ENCODE measurements around the gene SEMA3D. TPM values are rescaled to one million over a fixed set of nuclear protein-coding genes. Genes with fewer than 3 reads are reported as not detected.

Gene SEMA3D
- total and polyA plus RNA-seq, 2 experiments from 2014 or later = 1.5 to 7.2 TPM

DNA sequence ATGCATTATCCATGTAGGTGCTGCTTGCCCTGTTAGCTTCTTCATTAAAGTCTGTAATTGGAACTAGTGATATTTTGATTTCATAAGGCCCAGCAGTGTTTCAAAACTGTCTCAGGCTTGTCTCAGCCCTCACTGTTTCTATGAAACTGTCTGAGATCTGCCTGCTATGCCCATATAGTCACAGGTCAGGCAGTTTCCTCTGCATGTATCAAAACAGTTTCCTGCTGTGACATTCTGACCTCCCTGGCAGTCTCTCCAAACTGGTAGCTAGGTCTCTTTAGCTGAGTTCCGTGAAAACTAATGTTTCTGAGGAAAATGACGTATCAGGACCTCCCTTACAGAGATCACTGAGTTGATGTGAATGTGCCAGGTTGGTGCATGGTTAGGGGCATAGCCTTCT is 18.9 kb upstream of the SEMA3D start (continued):
- TF ChIP-seq, protein P1, sequence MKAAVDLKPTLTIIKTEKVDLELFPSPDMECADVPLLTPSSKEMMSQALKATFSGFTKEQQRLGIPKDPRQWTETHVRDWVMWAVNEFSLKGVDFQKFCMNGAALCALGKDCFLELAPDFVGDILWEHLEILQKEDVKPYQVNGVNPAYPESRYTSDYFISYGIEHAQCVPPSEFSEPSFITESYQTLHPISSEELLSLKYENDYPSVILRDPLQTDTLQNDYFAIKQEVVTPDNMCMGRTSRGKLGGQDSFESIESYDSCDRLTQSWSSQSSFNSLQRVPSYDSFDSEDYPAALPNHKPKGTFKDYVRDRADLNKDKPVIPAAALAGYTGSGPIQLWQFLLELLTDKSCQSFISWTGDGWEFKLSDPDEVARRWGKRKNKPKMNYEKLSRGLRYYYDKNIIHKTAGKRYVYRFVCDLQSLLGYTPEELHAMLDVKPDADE (IDR thresholded peaks at IDR 0.05) = no peak
- TF ChIP-seq EZH2 (IDR thresholded peaks at IDR 0.05; ENCODE audit: low read depth, unreplicated experiment) (no peak), STAT1 (IDR thresholded peaks at IDR 0.05; ENCODE audit: unreplicated experiment) (no peak), EZH2phosphoT487 (IDR thresholded peaks at IDR 0.05; ENCODE audit: unreplicated experiment) (no peak), ZNF331 (CRISPR knock-in tag; IDR thresholded peaks at IDR 0.05; ENCODE audit: low read depth) (no peak)
- TF ChIP-seq, protein P2, sequence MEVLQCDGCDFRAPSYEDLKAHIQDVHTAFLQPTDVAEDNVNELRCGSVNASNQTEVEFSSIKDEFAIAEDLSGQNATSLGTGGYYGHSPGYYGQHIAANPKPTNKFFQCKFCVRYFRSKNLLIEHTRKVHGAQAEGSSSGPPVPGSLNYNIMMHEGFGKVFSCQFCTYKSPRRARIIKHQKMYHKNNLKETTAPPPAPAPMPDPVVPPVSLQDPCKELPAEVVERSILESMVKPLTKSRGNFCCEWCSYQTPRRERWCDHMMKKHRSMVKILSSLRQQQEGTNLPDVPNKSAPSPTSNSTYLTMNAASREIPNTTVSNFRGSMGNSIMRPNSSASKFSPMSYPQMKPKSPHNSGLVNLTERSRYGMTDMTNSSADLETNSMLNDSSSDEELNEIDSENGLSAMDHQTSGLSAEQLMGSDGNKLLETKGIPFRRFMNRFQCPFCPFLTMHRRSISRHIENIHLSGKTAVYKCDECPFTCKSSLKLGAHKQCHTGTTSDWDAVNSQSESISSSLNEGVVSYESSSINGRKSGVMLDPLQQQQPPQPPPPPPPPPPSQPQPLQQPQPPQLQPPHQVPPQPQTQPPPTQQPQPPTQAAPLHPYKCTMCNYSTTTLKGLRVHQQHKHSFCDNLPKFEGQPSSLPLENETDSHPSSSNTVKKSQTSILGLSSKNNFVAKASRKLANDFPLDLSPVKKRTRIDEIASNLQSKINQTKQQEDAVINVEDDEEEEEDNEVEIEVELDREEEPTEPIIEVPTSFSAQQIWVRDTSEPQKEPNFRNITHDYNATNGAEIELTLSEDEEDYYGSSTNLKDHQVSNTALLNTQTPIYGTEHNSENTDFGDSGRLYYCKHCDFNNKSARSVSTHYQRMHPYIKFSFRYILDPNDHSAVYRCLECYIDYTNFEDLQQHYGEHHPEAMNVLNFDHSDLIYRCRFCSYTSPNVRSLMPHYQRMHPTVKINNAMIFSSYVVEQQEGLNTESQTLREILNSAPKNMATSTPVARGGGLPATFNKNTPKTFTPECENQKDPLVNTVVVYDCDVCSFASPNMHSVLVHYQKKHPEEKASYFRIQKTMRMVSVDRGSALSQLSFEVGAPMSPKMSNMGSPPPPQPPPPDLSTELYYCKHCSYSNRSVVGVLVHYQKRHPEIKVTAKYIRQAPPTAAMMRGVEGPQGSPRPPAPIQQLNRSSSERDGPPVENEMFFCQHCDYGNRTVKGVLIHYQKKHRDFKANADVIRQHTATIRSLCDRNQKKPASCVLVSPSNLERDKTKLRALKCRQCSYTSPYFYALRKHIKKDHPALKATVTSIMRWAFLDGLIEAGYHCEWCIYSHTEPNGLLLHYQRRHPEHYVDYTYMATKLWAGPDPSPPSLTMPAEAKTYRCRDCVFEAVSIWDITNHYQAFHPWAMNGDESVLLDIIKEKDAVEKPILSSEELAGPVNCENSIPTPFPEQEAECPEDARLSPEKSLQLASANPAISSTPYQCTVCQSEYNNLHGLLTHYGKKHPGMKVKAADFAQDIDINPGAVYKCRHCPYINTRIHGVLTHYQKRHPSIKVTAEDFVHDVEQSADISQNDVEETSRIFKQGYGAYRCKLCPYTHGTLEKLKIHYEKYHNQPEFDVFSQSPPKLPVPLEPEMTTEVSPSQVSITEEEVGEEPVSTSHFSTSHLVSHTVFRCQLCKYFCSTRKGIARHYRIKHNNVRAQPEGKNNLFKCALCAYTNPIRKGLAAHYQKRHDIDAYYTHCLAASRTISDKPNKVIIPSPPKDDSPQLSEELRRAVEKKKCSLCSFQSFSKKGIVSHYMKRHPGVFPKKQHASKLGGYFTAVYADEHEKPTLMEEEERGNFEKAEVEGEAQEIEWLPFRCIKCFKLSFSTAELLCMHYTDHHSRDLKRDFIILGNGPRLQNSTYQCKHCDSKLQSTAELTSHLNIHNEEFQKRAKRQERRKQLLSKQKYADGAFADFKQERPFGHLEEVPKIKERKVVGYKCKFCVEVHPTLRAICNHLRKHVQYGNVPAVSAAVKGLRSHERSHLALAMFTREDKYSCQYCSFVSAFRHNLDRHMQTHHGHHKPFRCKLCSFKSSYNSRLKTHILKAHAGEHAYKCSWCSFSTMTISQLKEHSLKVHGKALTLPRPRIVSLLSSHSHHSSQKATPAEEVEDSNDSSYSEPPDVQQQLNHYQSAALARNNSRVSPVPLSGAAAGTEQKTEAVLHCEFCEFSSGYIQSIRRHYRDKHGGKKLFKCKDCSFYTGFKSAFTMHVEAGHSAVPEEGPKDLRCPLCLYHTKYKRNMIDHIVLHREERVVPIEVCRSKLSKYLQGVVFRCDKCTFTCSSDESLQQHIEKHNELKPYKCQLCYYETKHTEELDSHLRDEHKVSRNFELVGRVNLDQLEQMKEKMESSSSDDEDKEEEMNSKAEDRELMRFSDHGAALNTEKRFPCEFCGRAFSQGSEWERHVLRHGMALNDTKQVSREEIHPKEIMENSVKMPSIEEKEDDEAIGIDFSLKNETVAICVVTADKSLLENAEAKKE (CRISPR knock-in tag; IDR thresholded peaks at IDR 0.05) = no peak

DNA sequence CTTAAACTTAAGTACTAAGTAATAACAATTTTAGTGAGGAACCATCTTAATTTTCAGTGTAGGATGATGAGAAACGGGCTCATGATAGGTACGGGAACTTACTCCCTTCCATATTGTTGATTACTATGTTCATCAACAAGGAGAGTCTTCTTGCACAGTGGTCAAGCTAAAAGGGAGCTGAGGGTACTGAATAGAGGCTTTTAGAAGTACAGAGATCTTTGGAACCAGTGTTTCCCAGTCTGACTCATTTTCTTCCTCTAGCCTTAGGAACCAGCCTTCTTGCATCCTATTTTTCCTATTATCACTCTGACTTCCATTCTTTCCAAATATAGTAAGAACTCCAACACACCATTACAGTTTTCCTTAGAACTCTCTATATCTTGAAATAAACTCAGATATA is 17.6 kb upstream of the SEMA3D start:
- no peak overlapping the region for H3K4me3 ChIP-seq
- no peak overlapping the region for H3K27ac Mint-ChIP-seq
- TF ChIP-seq CREB1 (CRISPR knock-in tag; IDR thresholded peaks at IDR 0.05; ENCODE audit: low read depth) = no peak
- TF ChIP-seq, protein P2 (CRISPR knock-in tag; IDR thresholded peaks at IDR 0.05) = no peak
- TF ChIP-seq, protein P1 (IDR thresholded peaks at IDR 0.05) = no peak

More for the DNA sequence above, 17.6 kb upstream of the SEMA3D start:
- Histone ChIP-seq H3K27ac (ENCODE audit: low read depth) (no peak overlapping the region), H3F3A (replicated peaks; ENCODE audit: low read depth) (no peaks in the 10 kb centered on the region), H3K36me3 (ENCODE audit: insufficient read depth) (no peaks in the 10 kb centered on the region; the same call in 1 of the 2 replicates), H3K4me1 (ENCODE audit: insufficient read depth) (no peaks in the 10 kb centered on the region), H4K20me1 (replicated peaks; ENCODE audit: insufficient read depth) (no peaks in the 10 kb centered on the region), H3K79me2 (replicated peaks; ENCODE audit: insufficient read depth) (no peaks in the 10 kb centered on the region), H3K4me2 (no peak overlapping the region), H2AFZ (no peak overlapping the region), H3K9me2 (ENCODE audit: insufficient read depth) (no peaks in the 10 kb centered on the region), H3K27me3 (ENCODE audit: insufficient read depth) (no peaks in the 10 kb centered on the region)
- ATAC-seq = no peak
- no peak for DNase-seq (ENCODE audit: low spot score)
- no peaks in the 10 kb centered on the region for H3K4me1 Mint-ChIP-seq
- no peaks in the 10 kb centered on the region for H3K27me3 Mint-ChIP-seq (ENCODE audit: insufficient read depth, low read depth, poor library complexity)
- H3K9me3 Mint-ChIP-seq = peaks cover 32% of the 10 kb centered on the region
- no peak overlapping the region for H3K4me3 Mint-ChIP-seq
- H3K36me3 Mint-ChIP-seq (ENCODE audit: low read depth) = peaks cover 25% of the 10 kb centered on the region

Measured in GM23338 (cell line).